ENCODE measurements around the gene RAB6B. TPM values are rescaled to one million over a fixed set of nuclear protein-coding genes. Genes with fewer than 3 reads are reported as not detected.

Gene RAB6B
- total and polyA plus RNA-seq, 2 donors (not counting 1 experiment from before 2014, with no cell fraction given): 0.83 to 1.5 TPM

DNA sequence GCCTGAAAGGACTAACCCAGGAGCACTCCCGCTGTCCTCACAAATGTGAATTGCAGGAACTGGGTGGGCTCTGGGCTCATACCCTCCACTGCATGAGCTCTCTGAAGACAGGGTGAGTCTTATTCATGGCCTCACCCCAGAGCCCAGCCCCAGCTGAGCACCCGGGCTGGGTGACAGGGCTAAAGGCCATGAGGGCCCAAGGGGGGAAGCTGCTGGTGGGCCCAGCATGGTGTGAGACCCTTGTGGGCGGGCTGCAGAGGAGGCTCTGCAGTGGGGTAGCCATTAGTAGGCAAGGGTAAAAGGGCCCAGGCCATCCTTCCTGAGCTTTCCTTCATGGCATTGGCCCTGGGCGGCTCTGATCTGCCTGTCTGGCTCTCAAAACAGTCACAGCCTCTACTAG, 59.7 kb downstream of the RAB6B start:
- no peak overlapping the region for H3K4me3 ChIP-seq (replicated peaks in 1 of 4; ENCODE audit: control extremely low read depth in 1 of 4, insufficient read depth in 1 of 4, low read depth in 3 of 4, low read length in 4 of 4)
- no peak for TF ChIP-seq EZH2 (IDR thresholded peaks at IDR 0.05; ENCODE audit: low read length, missing control alignments)
- TF ChIP-seq, protein P1, sequence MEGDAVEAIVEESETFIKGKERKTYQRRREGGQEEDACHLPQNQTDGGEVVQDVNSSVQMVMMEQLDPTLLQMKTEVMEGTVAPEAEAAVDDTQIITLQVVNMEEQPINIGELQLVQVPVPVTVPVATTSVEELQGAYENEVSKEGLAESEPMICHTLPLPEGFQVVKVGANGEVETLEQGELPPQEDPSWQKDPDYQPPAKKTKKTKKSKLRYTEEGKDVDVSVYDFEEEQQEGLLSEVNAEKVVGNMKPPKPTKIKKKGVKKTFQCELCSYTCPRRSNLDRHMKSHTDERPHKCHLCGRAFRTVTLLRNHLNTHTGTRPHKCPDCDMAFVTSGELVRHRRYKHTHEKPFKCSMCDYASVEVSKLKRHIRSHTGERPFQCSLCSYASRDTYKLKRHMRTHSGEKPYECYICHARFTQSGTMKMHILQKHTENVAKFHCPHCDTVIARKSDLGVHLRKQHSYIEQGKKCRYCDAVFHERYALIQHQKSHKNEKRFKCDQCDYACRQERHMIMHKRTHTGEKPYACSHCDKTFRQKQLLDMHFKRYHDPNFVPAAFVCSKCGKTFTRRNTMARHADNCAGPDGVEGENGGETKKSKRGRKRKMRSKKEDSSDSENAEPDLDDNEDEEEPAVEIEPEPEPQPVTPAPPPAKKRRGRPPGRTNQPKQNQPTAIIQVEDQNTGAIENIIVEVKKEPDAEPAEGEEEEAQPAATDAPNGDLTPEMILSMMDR (conservative IDR thresholded peaks at IDR 0.05 in 1 of 2, IDR thresholded peaks at IDR 0.05 in 1 of 2; ENCODE audit: low read depth in 1 of 2, low read length in 2 of 2): no peak
- no peaks in the 10 kb centered on the region for H4K20me1 ChIP-seq (ENCODE audit: control insufficient read depth, extremely low read depth, insufficient read depth, low read length)
- H3K4me2 ChIP-seq (ENCODE audit: extremely low read depth, insufficient read depth, low read length): no peak overlapping the region
- H3K9me3 ChIP-seq (ENCODE audit: control insufficient read depth, insufficient read depth, low read depth, low read length): no peaks in the 10 kb centered on the region
- H3K27me3 ChIP-seq (ENCODE audit: control insufficient read depth, insufficient read depth, low read length): peaks cover 2% of the 10 kb centered on the region
- H3K27ac ChIP-seq (ENCODE audit: insufficient read depth, low read length): no peak overlapping the region
- no peaks in the 10 kb centered on the region for H3K79me2 ChIP-seq (ENCODE audit: control insufficient read depth, insufficient read depth, low read length)
- DNase-seq (ENCODE audit: low read depth in 2 of 2): no peak
- no peaks in the 10 kb centered on the region for H3K36me3 ChIP-seq (ENCODE audit: control insufficient read depth, insufficient read depth, low read length)
- no peaks in the 10 kb centered on the region for H3K4me1 ChIP-seq (ENCODE audit: control insufficient read depth, extremely low read depth, insufficient read depth, low read length)
- no peak overlapping the region for H2AFZ ChIP-seq (ENCODE audit: low read length)
- H3K9ac ChIP-seq (ENCODE audit: insufficient read depth, low read length): no peak overlapping the region

DNA sequence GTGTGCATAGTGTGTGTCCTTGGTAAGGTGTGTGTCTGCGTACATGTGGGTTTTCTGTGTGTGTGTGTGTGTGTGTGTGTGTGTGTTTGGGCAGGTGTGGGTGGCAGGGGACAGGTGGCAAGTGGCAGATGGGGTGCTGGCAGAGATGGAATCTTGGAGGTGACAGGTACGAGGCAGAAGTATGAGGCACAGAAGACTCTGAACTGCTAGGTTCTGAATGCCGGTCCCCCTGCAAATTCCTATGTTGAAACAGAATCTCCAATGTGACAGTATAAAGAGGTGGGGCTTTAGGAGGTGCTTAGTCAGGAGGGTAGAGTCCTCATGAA, 60.3 kb downstream of the RAB6B start:
- Histone ChIP-seq H3K4me3 (replicated peaks in 1 of 4; ENCODE audit: control extremely low read depth in 1 of 4, insufficient read depth in 1 of 4, low read depth in 3 of 4, low read length in 4 of 4) (no peak overlapping the region), H3K27me3 (ENCODE audit: control insufficient read depth, insufficient read depth, low read length) (peaks cover 2% of the 10 kb centered on the region), H3K4me2 (ENCODE audit: extremely low read depth, insufficient read depth, low read length) (no peak overlapping the region), H2AFZ (ENCODE audit: low read length) (no peak overlapping the region), H3K36me3 (ENCODE audit: control insufficient read depth, insufficient read depth, low read length) (no peaks in the 10 kb centered on the region), H3K9me3 (ENCODE audit: control insufficient read depth, insufficient read depth, low read depth, low read length) (no peaks in the 10 kb centered on the region), H4K20me1 (ENCODE audit: control insufficient read depth, extremely low read depth, insufficient read depth, low read length) (no peaks in the 10 kb centered on the region), H3K27ac (ENCODE audit: insufficient read depth, low read length) (no peak overlapping the region), H3K4me1 (ENCODE audit: control insufficient read depth, extremely low read depth, insufficient read depth, low read length) (no peaks in the 10 kb centered on the region), H3K79me2 (ENCODE audit: control insufficient read depth, insufficient read depth, low read length) (no peaks in the 10 kb centered on the region), H3K9ac (ENCODE audit: insufficient read depth, low read length) (no peak overlapping the region)
- TF ChIP-seq, protein P1 (conservative IDR thresholded peaks at IDR 0.05 in 1 of 2, IDR thresholded peaks at IDR 0.05 in 1 of 2; ENCODE audit: low read depth in 1 of 2, low read length in 2 of 2): no peak
- TF ChIP-seq EZH2 (IDR thresholded peaks at IDR 0.05; ENCODE audit: low read length, missing control alignments): no peak
- no peak for DNase-seq (ENCODE audit: low read depth in 2 of 2)

DNA sequence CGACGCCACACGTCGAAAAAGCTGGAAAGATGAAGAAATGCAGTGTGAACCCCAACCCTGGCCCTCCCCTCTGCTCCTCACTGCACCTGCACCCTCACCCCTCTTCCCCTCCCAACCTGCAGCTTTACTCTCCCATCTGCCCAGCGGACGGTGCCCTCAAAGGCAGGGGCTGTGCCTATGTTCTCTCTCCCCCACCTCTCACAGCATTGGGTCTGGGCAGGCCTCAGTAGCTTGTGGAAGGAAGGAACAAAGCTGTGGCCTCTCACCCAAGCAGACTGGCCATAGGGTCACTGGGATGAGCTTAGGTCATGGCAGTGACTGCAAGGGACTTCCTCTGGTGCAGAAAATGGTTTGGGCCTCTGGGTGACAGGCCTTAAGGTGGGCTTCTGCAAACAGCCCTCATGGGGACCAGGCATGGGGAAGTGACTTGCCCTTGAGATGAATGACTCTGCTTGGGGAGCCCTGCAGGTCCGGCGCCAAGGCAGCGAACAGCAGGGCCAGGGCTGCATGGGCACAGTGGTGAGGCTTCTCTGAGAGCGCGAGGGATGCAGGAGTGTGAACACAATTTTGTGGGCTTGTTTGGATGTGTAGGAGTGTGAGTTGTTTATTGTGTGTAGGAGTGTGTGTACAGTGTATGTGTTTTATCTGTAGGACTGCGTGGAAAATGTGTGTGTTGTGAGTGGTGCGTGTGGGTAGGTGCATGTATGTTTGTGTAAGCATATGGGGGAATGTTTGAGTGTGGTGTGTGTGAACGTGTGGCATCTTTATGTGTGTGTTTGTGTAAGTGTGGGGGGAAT, 60.9 kb downstream of the RAB6B start:
- H3K4me1 ChIP-seq (ENCODE audit: control insufficient read depth, extremely low read depth, insufficient read depth, low read length): no peaks in the 10 kb centered on the region
- no peak overlapping the region for H2AFZ ChIP-seq (ENCODE audit: low read length)
- H3K9ac ChIP-seq (ENCODE audit: insufficient read depth, low read length): no peak overlapping the region
- H3K9me3 ChIP-seq (ENCODE audit: control insufficient read depth, insufficient read depth, low read depth, low read length): no peaks in the 10 kb centered on the region
- no peaks in the 10 kb centered on the region for H3K79me2 ChIP-seq (ENCODE audit: control insufficient read depth, insufficient read depth, low read length)
- H3K4me2 ChIP-seq (ENCODE audit: extremely low read depth, insufficient read depth, low read length): no peak overlapping the region
- DNase-seq (ENCODE audit: low read depth in 2 of 2): no peak
- TF ChIP-seq, protein P1 (conservative IDR thresholded peaks at IDR 0.05 in 1 of 2, IDR thresholded peaks at IDR 0.05 in 1 of 2; ENCODE audit: low read depth in 1 of 2, low read length in 2 of 2): no peak
- TF ChIP-seq EZH2 (IDR thresholded peaks at IDR 0.05; ENCODE audit: low read length, missing control alignments): no peak
- H3K36me3 ChIP-seq (ENCODE audit: control insufficient read depth, insufficient read depth, low read length): no peaks in the 10 kb centered on the region
- H4K20me1 ChIP-seq (ENCODE audit: control insufficient read depth, extremely low read depth, insufficient read depth, low read length): no peaks in the 10 kb centered on the region
- H3K27me3 ChIP-seq (ENCODE audit: control insufficient read depth, insufficient read depth, low read length): peaks cover 2% of the 10 kb centered on the region
- no peak overlapping the region for H3K4me3 ChIP-seq (replicated peaks in 1 of 4; ENCODE audit: control extremely low read depth in 1 of 4, insufficient read depth in 1 of 4, low read depth in 3 of 4, low read length in 4 of 4)
- no peak overlapping the region for H3K27ac ChIP-seq (ENCODE audit: insufficient read depth, low read length)
